Stimulated activated CD4-positive, alpha-beta T cell treated with anti-CD3 and anti-CD28 coated beads, Interleukin-2, amount 100 ng/mL, for 48 hours (primary cell): Measurements from ENCODE around the gene SLC2A9.

Experiments used
- DNase-seq, 2 donors: peaks; one replicate each; pipeline ENCODE4 v3.0.0-alpha.2; 2020

SLC2A9 gene

DNA sequence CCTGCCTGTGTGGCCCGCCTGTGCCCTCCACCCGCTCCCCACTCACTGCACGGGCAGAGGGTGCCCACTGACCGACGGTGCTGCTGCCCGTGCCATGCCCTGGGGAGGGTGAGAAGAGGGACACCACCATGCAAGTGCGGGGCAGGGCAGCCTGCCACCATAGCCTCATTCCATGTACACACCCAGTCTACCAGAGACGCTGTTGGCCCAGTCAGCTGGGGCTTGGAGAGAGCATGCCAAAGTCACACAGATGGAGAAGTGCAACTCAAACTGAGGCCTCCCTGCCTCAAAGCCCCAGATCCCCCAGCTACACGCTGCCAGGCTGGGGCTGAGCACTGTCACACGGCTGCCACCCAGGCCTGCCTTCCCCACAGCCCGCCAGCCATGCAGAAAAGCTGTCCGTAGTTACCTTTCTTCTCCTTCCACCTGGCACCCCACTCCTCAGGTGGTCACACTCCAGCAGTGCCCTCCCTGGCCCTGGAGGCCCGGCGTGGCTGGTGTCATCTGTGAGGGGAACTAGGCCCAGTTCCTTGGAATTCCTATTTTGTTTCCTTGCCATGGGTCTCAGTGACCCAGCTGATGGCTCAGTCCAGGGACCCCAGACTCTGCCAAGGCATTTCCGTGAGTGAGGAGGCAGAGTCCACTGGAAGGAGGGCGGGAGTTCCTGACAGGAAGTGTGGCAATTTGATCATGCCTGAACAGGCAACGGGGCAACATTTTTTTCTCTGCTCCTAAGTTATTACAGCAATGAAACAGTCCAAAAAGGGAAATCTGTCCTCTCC, at the start of gene SLC2A9:
SLC2A9 (minus strand) TSS at position 627 of the 782 bp plus-strand sequence; CDS start at position 559, 68 bp downstream.
- DNase-seq: no peak

DNA sequence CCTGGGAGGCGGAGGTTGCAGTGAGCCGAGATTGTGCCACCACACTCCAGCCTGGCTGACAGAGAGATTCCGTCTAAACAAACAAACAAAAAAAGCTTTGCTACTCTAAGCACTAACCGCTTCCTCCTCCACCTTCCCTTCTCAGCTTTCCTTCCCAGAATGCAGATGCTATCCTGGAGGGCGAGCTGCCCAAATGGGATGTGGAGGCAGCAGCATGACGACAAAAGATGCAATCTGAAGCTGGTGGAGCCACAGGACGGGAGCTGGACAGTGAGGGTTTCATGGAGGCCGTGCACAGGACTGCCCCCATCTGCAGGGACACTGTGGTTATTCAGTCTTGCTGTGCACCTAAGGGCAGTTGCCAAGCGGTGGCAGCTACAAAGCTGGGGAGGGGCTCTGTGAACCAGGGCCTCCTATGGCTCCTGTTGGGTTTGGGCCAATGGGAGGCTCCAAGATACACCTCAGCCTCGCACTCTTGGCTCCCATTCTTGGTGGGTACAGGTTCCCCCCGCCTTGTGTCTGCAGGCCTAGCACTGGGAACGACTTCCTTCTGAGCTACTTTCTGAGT, 47.9 kb upstream of the SLC2A9 start:
- DNase-seq: no peak

DNA sequence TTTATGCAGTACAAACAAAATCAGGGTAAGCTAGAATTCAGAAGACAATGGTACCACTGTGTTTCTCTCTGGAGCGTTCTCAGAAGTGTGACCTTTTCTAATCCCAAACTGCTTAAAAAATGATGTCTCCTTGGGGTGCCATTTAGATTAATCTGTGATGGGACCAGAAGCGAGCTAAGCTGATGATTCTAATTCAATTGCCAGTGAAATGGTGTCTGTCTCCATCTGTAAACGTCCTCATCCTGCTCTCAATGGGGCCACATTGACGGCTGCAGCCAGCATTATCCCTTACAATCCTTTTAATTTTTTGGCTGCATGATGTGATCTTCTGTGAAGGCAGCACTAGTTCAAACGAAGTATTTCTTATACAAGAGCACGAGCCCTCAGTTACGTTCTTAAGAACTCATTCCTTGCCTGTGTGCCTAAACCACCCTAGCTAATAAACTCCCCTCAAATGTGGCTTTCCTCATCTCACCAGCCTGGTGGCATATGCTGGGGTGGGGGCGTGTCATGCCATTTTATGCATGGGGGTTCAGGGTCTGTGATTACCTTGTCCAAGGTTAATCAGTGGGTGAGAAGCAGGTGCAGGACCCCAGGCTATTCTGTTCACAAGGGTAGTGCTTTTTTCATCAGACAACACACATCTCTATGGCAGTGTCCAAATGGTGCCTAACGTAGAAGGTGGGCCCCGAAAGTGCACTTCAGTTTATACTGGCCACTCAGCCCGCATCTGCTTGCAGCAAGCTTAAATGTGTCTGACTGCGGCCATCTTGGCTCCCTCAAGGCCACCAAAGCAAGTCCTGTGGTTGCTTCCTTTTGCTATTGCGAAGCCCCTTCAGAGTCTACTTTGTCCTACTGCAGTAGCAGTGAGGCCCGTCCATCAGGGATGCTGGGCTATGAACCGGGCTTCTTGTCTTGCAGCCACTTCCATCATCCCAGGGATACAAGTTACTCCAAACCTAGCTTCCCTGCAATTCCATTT, 45.7 kb upstream of the SLC2A9 start:
- DNase-seq: no peak

DNA sequence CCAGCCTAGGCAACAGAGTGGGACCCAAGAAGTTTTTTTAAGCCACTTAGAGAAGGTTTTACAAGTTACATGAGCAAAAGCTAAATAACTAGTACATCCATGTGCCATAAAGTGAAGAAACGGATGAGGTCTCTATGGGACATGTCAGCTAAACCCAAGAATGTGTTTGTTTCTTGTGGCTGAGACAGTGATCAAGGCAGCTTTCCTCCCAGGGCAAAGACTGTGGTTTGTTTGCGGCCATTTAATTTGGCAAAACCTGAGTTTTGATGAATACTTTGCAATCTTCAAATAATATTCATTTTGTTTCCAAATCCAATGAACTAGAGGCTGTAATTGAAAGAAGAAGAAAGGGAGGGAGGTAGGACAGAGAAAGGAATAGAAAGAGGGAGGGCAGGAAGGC, 44.9 kb upstream of the SLC2A9 start:
- no peak for DNase-seq

DNA sequence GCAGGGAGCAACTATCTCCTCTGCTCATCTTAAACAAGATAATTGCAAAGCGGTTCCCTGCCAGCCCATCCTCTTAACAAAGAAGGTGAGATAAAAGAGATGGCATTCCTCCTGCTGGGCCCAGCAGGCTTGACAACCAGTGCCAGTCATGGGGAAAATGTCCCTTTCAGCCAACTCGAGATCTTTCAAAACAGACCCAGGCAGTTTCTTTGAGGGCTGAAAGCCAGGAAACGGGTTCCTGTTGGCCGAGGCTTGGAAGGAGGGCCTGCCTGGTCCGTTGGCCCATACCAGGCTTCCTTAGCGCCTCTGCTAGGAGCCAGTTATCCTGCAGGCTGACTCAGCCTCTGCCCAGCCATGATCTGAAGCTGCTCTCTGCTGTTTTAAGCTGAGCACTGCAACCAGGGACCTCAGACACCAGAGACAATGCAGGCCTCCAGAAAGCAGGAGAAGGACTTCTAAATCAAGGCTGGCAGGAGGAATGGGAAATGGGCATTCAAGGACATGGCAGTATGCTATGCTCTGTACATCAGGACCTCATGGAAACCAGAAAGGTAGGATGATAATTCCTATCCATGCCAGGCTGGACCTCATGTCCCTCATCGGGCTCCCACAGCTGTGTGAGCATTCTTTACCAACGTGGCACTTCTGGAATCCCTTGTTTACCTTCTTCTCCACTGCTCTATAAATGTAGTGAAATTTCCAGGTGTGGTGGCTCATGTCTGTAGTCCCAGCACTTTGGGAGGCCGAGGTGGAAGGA, 42.4 kb upstream of the SLC2A9 start:
- no peak for DNase-seq

DNA sequence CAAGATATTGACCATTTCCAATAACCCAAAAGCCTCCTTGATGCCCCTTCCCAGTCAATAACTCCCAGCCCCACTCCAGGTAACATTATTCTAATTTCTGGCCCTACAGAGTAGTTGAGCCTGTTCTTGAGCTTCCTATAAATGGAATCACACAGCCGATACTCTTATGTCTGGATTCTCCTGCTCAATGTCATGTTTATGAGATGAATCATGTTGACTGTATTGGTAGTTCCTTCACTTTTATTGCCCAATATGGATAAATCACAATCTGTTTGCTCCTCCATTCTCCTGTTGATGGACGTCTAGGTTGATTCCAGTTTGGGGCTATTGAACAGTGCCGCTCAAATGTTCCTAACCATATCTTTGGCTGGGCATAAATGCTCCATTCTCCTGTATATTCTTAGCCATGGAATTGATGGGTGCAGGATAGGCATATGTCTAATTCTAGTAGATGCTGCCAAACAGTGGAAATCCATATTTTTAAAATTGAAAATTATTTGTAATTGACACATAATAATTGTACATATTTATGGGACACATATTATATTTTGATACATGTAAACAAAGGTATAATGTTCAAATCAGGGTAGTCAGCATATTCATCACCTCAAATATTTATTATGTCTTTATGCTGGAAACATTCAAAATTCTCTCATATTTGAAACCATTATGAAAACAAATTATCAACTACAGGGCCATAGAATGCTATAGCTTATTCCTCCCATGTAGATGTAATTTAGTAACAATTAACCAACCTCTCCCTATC, 40.5 kb upstream of the SLC2A9 start:
- DNase-seq: no peak

DNA sequence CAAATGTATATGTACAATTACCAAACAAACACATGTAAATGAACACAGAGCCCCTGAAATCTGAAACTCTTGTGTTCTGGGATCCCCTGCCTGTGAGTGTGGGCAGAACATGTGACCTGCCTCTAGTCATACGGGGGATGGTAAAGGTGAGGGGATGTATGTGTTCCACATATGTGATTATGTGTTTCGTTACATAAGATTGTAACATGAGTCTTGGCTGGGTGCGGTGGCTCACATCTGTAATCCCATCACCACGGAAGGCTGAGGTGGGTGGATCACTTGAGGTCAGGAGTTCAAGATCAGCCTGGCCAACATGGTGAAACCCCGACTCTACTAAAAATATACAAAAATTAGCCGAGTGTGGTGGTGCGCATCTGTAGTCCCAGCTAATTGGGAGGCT, 37.1 kb upstream of the SLC2A9 start:
- DNase-seq: no peak

DNA sequence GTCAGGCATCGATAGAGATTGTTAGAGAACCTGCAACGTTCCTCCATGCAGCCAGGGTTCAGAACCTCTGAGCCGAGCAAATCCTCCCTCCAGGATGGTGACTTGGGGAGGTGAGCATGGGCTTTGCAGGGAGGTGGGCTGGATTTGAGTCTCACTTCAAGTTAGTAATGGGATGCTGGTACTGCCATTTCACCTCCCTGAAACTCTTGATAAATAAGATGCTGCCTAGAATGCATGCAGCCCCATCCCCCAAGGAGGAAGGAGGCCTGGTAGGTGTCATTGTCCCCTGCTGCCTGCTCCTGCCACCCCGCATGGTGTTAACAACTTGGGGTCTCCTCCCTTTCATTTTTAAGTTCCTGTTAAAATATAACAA, 35.7 kb upstream of the SLC2A9 start:
- DNase-seq: no peak

DNA sequence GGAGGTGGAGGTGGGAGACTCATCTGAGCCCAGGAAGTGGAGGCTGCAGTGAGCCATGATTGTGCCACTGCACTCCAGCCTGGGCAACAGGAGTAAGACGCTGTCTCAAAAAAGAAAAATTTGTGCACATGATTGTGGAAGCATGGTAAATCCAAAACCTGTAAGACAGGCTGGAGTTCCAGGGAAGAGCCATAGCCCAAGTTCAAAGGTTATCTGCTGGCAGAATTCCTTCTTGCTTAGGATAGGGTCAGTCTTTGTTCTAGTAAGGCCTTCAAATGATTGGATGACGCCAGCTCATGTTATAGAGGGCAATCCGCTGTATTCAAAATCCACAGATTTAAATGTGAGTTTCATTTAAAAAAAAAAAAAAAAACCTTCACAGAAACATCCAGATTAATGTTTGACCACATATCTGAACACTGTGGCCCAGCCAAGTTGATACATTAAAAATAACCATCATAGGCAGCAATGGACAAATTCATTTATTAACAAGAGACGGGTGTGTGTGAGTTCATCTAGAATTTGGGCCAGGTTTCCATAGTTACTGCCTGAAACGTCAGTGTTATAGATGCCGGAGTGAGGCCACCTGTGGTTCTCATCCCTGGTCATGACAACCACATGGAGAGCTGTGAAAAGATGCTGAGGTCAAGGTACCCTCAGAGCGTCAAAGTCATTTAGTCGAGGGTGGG, 35.2 kb upstream of the SLC2A9 start:
- DNase-seq: no peak

DNA sequence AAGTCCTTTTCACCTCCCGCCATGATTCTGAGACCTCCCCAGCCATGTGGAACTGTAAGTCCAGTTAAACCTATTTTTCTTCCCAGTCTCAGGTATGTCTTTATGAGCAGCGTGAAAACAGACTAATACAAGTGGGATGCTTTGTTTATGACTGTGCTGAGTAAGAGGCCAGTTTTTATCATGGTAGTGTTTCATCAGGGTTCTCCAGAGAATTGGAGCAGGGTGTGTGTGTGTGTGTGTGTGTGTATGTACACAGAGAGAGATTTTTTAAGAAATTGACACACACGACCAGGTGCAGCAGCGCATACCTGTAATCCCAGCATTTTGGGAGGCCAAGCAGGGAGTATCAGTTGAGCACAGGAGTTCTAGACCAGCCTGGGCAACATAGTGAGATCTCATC, 34.6 kb upstream of the SLC2A9 start:
- DNase-seq: no peak

DNA sequence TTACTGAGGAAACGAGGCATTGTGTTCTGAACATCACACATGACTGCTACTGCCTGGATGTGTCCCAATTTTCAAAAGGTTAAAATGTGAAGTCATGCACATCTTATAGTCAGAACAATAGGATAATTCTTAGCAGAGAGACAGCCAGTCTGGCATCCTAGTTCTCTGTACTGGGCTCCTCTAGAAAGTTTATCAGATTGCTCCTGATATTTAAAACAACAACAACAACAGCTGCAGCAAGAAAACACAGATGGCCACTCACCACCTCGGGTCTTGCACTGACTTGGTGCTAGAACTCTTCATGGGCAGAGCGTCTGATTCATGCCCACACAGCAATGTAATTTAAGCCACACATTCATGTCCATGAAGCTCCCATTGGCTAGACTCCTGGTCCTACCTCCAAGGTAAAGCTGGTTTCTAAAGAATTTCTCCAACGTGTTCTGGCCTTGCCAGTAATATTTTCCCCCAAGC, 33.3 kb upstream of the SLC2A9 start:
- DNase-seq: no peak

DNA sequence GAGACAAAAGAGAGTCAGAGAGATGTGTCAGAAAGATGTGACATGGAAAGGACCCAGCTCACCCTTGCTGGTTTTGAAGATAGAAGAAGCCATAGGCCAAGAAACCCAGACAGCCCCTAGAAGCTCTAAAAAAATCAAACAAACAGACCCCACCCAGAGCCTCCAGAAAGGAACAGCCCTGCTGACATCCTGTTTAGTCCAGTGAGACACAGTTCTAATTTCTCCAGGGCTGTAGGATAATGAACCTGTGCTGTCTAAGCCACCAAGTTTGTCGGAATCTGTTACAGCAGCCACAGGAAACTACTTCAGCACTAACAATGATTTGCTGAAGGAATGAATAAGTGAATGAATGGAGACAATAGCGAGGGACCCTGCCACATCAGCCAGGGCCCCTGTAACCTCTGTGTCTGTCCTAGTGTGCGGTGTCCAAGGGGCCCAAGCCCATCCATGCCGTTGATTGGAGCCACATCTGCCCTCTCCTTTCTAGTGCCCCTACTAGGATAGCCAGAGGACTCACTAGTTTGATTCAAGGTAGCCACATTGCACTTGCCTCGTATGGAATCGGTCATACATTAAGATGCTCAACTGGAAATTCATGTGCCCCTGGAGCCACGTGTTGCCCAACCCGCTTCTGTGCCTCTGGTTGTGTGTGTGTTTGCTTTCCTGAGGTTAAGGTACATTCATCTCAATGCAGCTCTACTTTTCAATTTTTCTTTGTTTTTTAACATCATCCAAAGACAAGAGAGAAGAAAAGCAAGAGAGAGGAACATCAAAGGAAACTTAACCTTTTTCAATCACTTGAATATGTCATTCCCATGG, 32.5 kb upstream of the SLC2A9 start:
- no peak for DNase-seq

DNA sequence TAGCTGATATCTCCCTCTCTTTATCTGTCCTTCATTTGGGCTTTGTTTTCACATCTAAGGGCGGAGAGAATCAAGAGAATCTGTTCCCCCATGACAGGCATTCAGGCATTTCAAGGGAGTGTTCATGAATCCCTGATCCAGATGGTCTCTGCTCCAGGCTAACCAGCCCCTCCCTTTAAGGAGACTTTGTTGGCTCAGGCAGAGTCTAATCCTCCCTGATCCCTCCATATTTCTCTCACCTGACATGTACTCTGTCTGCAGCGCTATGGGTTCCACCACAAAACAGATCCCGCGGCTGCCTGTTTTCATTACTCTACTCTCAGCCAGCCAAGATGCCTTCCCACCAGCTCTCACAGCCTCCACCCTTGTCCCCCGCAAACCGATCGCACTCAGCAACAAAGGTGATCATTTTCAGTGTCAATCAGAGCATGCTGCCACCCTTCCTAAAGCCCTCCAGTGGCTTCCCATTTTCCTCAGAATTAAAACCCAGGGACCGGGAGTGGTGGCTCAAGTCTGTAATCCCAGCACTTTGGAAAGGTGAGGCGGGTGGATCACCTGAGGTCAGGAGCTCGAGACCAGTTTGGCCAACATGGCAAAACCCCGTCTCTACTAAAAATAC, 30.3 kb upstream of the SLC2A9 start:
- no peak for DNase-seq

DNA sequence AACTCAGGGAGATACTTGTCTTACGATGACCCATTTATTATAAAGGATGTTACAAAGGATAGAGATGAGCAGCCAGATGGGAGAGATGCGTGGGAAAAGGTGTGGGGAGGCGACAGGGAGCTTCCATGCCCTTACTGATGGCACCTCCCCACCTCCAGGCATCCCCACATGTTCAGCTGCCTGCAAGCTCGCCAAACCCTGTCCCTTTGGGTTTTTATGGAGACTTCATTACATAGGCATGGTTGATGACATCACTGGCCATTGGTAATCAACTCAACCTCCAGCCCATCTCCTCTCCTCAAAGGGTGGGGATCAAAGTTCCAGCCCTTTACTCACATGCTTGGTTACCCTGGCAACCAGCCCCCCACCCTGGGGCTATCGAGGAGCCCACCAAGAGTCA, 29.4 kb upstream of the SLC2A9 start:
- no peak for DNase-seq

DNA sequence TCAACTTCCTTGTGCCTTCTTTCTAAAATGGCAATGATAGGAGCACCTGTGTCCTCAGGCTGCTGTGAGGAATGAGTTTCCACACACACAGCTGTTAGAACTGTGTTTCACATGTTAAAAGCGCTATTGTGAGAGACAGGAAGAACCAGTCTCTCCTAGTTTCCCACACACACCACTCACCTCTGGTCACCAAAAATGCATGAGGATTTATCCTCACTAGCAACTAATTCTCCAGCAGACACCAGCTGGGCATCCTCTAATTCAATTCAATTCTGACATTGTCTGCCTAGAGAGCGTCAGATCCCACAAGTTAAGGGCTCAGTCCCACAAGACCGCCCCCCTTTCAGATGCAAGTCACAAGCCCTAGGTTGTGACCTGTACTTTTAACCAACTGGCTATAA, 29.0 kb upstream of the SLC2A9 start:
- DNase-seq: no peak

DNA sequence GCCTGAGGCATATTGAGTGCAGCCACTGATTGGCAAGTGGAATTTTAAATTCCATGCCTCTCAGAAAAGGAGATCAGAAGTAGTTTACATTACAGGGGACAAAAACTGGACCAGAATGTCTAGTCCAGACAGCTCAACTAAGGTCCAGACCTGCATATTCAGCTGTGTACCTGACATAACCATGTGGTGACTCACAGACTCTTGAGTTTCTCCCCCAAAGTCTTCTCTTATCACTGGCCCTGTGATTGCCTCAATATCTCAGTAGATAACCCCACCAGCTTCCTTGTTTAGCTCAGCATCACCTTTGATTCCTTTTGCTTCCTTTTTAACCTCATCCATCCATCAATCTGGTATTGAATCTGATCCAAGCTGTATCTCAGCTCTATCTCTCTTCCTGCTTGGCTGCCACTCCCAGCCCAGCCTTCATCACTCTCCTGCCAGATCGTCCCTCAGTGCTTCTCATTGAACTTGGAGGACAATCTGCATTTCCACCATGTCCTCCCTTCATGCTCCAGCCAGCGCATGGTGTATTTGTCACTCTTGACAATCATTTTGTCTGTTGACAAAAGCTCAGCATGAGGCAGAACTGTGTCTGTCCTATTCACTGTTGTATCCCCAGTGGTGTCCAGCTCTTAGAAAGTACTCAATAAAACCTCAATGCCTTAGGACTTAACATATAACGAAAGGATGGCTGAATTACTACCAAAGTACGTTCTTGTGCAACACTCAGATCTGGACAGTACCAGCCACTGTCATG, 27.8 kb upstream of the SLC2A9 start:
- DNase-seq: no peak

DNA sequence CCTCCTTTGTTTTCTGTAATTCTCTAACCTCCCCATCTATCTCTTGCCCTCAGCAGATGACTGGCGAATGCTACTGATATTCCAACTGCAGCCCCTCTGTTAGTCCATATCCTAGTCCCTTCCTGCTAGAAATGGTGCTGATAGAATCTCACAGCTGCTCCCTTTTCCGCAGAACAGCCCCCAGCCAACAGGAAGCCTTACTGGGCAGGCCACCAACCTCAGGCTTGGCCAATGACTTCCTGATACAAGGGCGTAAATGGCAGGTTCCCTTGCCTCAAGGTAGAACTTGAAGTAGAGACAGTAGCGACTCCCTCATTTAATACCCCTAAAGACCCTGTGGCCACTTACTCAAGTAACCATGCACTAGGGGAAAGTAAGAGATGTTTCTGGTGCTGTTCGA, 26.7 kb upstream of the SLC2A9 start:
- no peak for DNase-seq

DNA sequence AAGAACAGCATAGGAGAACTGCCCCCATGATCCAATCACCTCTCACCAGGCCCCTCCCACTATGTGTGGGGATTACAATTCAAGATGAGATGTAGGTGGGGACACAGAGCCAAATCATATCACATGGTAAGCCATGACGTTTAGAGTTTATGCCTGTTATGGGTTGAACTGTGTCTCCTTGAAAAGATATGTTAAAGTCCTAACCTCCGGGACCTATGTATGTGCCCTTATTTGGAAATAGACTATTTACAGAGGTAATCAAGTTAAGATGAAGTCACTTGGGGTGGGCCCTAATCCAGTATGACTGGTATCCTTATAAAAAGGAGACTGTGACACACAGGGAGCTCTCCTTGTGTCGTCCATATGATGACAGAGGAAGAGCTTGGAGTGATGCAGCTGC, 25.2 kb upstream of the SLC2A9 start:
- DNase-seq: no peak

DNA sequence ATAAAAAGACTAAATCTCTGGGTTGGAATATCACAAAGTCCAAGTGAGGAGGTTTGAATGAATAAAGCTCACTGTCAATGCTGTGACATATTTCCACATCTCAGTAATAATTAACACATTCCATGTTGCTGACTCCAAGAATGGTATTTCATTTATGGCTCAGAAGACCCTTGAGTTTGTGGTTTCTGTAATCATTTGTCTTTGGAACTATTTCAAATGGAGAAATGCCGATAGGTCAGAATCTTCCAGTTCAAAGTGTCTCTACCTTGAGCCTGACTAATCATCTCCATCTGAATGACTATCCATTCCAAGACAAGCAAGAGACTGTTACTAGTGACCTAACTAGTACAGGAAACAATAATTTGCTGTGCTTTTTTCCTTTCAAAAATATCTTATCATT, 24.2 kb upstream of the SLC2A9 start:
- no peak for DNase-seq
